Neural progenitor cell (in vitro differentiated cells): ENCODE data around the gene RASGRP1. TPM values are rescaled to one million over a fixed set of nuclear protein-coding genes. Genes with fewer than 3 reads are reported as not detected.

Source experiments
- DNase-seq: peaks from one replicate; pipeline ENCODE4 v3.0.0-alpha.2; 2016; ENCODE audit warnings: low spot score
- H2AFZ ChIP-seq: fragments of 200-600 bp; sonication (generic); replicated peaks from 2 replicates; pipeline ENCODE4 v1.6.1; 2016; ENCODE audit warnings: antibody characterized with exemption
- H3F3A ChIP-seq: fragments of 200-600 bp; sonication (generic); 2 replicates; pipeline ENCODE4 v1.6.1; 2016; ENCODE audit warnings: antibody characterized with exemption, low read depth
- H3K27ac ChIP-seq: fragments of 200-600 bp; sonication (generic); 2 replicates; pipeline ENCODE4 v1.5.1; 2016; ENCODE audit warnings: mild to moderate bottlenecking
- H3K27me3 ChIP-seq: fragments of 200-600 bp; sonication (generic); 2 replicates; pipeline ENCODE4 v1.6.1; 2016; ENCODE audit warnings: mild to moderate bottlenecking, moderate library complexity
- H3K36me3 ChIP-seq: fragments of 200-600 bp; sonication (generic); 2 replicates; pipeline ENCODE4 v1.5.1; 2016
- H3K4me1 ChIP-seq: fragments of 200-600 bp; sonication (generic); 2 replicates; pipeline ENCODE4 v1.6.1; 2016; ENCODE audit warnings: mixed run types
- H3K4me2 ChIP-seq: fragments of 200-600 bp; sonication (generic); 2 replicates; pipeline ENCODE4 v1.6.1; 2016
- H3K4me3 ChIP-seq: fragments of 200-600 bp; sonication (generic); 2 replicates; pipeline ENCODE4 v1.5.1; 2016
- H3K79me2 ChIP-seq: fragments of 200-600 bp; sonication (generic); 2 replicates; pipeline ENCODE4 v1.6.1; 2016; ENCODE audit warnings: low read depth
- H3K9ac ChIP-seq: fragments of 200-600 bp; sonication (generic); 2 replicates; pipeline ENCODE4 v1.6.1; 2016
- H3K9me3 ChIP-seq: fragments of 200-600 bp; sonication (generic); 2 replicates; pipeline ENCODE4 v1.5.1; 2016; ENCODE audit warnings: low read depth
- H4K20me1 ChIP-seq: fragments of 200-600 bp; sonication (generic); 2 replicates; pipeline ENCODE4 v1.6.1; 2016; ENCODE audit warnings: low read depth
- H3K27ac Mint-ChIP-seq: 3 replicates; pipeline ENCODE4 v1.8.0; 2021; ENCODE audit warnings: mixed read lengths
- H3K27me3 Mint-ChIP-seq: 2 replicates; pipeline ENCODE4 v1.8.0; 2022; ENCODE audit warnings: low read depth, mild to moderate bottlenecking, inconsistent platforms, moderate library complexity, mixed read lengths; ENCODE audit not compliant: insufficient read depth
- H3K36me3 Mint-ChIP-seq: 3 replicates; pipeline ENCODE4 v1.8.0; 2021; ENCODE audit warnings: mixed read lengths
- H3K4me1 Mint-ChIP-seq: 3 replicates; pipeline ENCODE4 v1.8.0; 2021; ENCODE audit warnings: mixed read lengths
- H3K4me3 Mint-ChIP-seq: 3 replicates; pipeline ENCODE4 v1.8.0; 2021; ENCODE audit warnings: mild to moderate bottlenecking, moderate library complexity, mixed read lengths
- H3K9me3 Mint-ChIP-seq: 3 replicates; pipeline ENCODE4 v1.8.0; 2020; ENCODE audit warnings: mixed read lengths
- CTCF ChIP-seq: fragments of 200-600 bp; sonication (generic); IDR thresholded peaks from 2 replicates; pipeline ENCODE4 v1.5.1; 2017; ENCODE audit warnings: antibody characterized with exemption, mild to moderate bottlenecking
- EZH2 ChIP-seq: fragments of 200-600 bp; sonication (generic); IDR thresholded peaks from 2 replicates; pipeline ENCODE4 v1.6.1; 2017; ENCODE audit warnings: antibody characterized with exemption, mild to moderate bottlenecking, moderate library complexity
- EZH2phosphoT487 ChIP-seq: fragments of 200-600 bp; sonication (generic); IDR thresholded peaks from 2 replicates; pipeline ENCODE4 v1.6.1; 2017; ENCODE audit warnings: antibody characterized with exemption
- total RNA-seq: library from RNA; depleted of rRNA; stranded (reverse); fragments of >200 nt; gene quantifications from 2 replicates; pipeline ENCODE4 v1.2.3, GENCODE V29; 2015; ENCODE audit warnings: low replicate concordance

The RASGRP1 gene
- total RNA-seq, 1 donor from 2014 or later: 2.5 TPM

GRCh38 chr15:38578626-38579025 lies 14.0 kb upstream of the RASGRP1 start:
- Histone ChIP-seq H3K27me3 (no peaks in the 10 kb centered on the region), H3K9me3 (no peaks in the 10 kb centered on the region), H3K4me2 (no peak overlapping the region), H3K9ac (no peak overlapping the region), H4K20me1 (no peaks in the 10 kb centered on the region), H3K27ac (no peak overlapping the region), H3F3A (no peaks in the 10 kb centered on the region), H3K4me1 (no peaks in the 10 kb centered on the region), H3K36me3 (no peaks in the 10 kb centered on the region), H3K4me3 (no peak overlapping the region), H3K79me2 (no peaks in the 10 kb centered on the region), H2AFZ (no peak overlapping the region)
- TF ChIP-seq EZH2phosphoT487 (no peak), CTCF (no peak), EZH2 (no peak)
- DNase-seq: no peak
- peaks cover 17% of the 10 kb centered on the region for H3K9me3 Mint-ChIP-seq
- peaks cover 2% of the 10 kb centered on the region for H3K36me3 Mint-ChIP-seq
- H3K27me3 Mint-ChIP-seq: peaks cover 4% of the 10 kb centered on the region
- H3K4me1 Mint-ChIP-seq: no peaks in the 10 kb centered on the region
- no peak overlapping the region for H3K4me3 Mint-ChIP-seq
- no peak overlapping the region for H3K27ac Mint-ChIP-seq

- TF ChIP-seq CTCF (no peak), EZH2phosphoT487 (no peak), EZH2 (no peak)
- H3K27me3 ChIP-seq: no peaks in the 10 kb centered on the region
- no peaks in the 10 kb centered on the region for H3K79me2 ChIP-seq
- no peak overlapping the region for H2AFZ ChIP-seq
- no peak overlapping the region for H3K4me2 ChIP-seq
- no peaks in the 10 kb centered on the region for H3K36me3 ChIP-seq
- no peak overlapping the region for H3K9ac ChIP-seq
- no peak for DNase-seq
- H3K27ac ChIP-seq: no peak overlapping the region
- no peaks in the 10 kb centered on the region for H3F3A ChIP-seq
- no peak overlapping the region for H3K4me3 ChIP-seq
- Mint-ChIP-seq H3K27ac (no peak overlapping the region), H3K4me3 (no peak overlapping the region), H3K4me1 (no peaks in the 10 kb centered on the region), H3K36me3 (no peaks in the 10 kb centered on the region), H3K27me3 (peaks cover 3% of the 10 kb centered on the region), H3K9me3 (peaks cover 11% of the 10 kb centered on the region)
- H4K20me1 ChIP-seq: no peaks in the 10 kb centered on the region
- no peaks in the 10 kb centered on the region for H3K9me3 ChIP-seq
- H3K4me1 ChIP-seq: no peaks in the 10 kb centered on the region
Observed at GRCh38 chr15:38577424-38577987, 12.9 kb upstream of the RASGRP1 start.

- Histone ChIP-seq H4K20me1 (no peaks in the 10 kb centered on the region), H3K9ac (no peak overlapping the region), H3K9me3 (no peaks in the 10 kb centered on the region), H2AFZ (no peak overlapping the region), H3K27me3 (no peaks in the 10 kb centered on the region), H3K36me3 (no peaks in the 10 kb centered on the region), H3K4me2 (no peak overlapping the region), H3F3A (no peaks in the 10 kb centered on the region), H3K79me2 (no peaks in the 10 kb centered on the region), H3K4me1 (no peaks in the 10 kb centered on the region), H3K4me3 (no peak overlapping the region), H3K27ac (no peak overlapping the region)
- Mint-ChIP-seq H3K9me3 (peaks cover 7% of the 10 kb centered on the region), H3K4me1 (no peaks in the 10 kb centered on the region), H3K27ac (no peak overlapping the region), H3K36me3 (no peaks in the 10 kb centered on the region), H3K4me3 (no peak overlapping the region), H3K27me3 (peaks cover under 1% of the 10 kb centered on the region)
- DNase-seq: no peak
- TF ChIP-seq CTCF: no peak
- TF ChIP-seq EZH2phosphoT487: no peak
- no peak for TF ChIP-seq EZH2
Observed at GRCh38 chr15:38576837-38577236, 12.2 kb upstream of the RASGRP1 start.
